Skeletal muscle satellite cell (primary cell): ENCODE results near the gene DNAJB12. TPM values are rescaled to one million over a fixed set of nuclear protein-coding genes. Genes with fewer than 3 reads are reported as not detected.
"Not testable (repeated sequence)": the region's sequence is repeated elsewhere in the genome, so short reads cannot be mapped to it uniquely, and the experiment has no call there.

Source experiments
- H3K27me3 ChIP-seq: 2 replicates; pipeline ENCODE4 v1.7.0; 2013; ENCODE audit warnings: low read length; ENCODE audit not compliant: control insufficient read depth, insufficient read depth
- H3K36me3 ChIP-seq: 2 replicates; pipeline ENCODE4 v1.7.0; 2013; ENCODE audit warnings: mild to moderate bottlenecking, control low read depth, low read length; ENCODE audit not compliant: insufficient read depth
- H3K4me1 ChIP-seq: 2 replicates; pipeline ENCODE4 v1.7.0; 2013; ENCODE audit warnings: low read length; ENCODE audit not compliant: control insufficient read depth, insufficient read depth
- H3K4me2 ChIP-seq: 2 replicates; pipeline ENCODE4 v1.7.0; 2013; ENCODE audit warnings: mild to moderate bottlenecking, low read length
- H3K4me3 ChIP-seq: 2 replicates; pipeline ENCODE4 v1.7.0; 2013; ENCODE audit warnings: low read length
- H3K9ac ChIP-seq: 2 replicates; pipeline ENCODE4 v1.7.0; 2013; ENCODE audit warnings: mild to moderate bottlenecking, low read depth, low read length, moderate library complexity
- H3K9me3 ChIP-seq: replicated peaks from 2 replicates; pipeline ENCODE4 v1.7.0; 2013; ENCODE audit warnings: mild to moderate bottlenecking, control low read depth, low read length
- total RNA-seq: library from RNA; depleted of rRNA; stranded (reverse); fragments of >200 nt; gene quantifications from 2 replicates; pipeline ENCODE4 v1.2.3, GENCODE V29; 2012; rRNA removed

DNAJB12 gene
- total RNA-seq = 24.1 and 25.6 TPM in 2 replicates

DNA sequence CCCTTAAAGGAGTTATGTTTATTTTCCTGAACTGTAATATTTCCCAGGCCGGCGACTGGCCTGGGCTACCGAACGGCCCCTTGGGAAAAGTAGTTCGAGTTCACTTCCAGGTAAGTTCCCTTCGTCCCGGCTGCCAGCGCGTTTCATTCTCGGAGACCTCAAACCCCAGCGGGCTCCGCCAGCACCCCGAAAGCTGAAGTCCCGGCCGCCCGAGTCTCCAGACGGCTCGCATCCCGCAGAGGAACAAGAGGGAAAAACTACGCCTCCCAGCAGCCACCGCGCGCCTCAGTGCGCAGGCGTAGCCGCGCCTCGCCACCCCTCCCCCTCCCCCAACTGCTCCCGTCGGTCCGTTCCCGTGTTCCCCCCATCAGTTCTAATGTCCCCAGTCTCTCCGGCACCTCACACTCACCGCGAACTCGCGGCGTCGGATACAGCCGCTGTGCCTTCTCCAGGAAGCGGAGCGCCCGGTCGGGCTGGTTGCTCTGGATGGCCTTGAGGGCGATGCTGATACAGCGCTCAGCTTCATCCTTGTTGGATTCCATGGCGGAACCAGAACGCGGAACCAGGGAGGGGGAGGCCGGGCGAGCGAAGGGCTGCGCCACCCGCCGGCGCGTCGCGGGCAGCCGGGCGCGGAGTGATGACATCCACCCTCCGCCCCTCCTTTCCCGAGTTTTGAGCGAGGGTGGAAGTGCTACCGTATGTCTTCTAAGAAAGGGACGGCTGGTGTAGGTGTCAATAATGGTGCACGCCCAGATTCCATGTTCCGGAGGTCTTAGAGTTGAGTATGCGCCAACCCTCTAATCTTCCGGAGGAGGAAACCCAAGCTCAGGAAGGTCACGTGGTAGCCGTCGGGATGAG is at the start of gene DNAJB12:
TSS of gene DNAJB12 (minus strand) at position 564 of the 858 bp plus-strand sequence. CDS start at position 542, 22 bp downstream.
- Histone ChIP-seq H3K27me3 (no peaks in the 10 kb centered on the region), H3K9ac (peak within 1 kb of the TSS; percentile 99), H3K9me3 (no peaks in the 10 kb centered on the region), H3K36me3 (peaks cover 11% of the 10 kb centered on the region), H3K4me3 (peak within 1 kb of the TSS; percentile 98), H3K4me2 (peak within 1 kb of the TSS; percentile 83), H3K4me1 (peaks cover 13% of the 10 kb centered on the region)

DNA sequence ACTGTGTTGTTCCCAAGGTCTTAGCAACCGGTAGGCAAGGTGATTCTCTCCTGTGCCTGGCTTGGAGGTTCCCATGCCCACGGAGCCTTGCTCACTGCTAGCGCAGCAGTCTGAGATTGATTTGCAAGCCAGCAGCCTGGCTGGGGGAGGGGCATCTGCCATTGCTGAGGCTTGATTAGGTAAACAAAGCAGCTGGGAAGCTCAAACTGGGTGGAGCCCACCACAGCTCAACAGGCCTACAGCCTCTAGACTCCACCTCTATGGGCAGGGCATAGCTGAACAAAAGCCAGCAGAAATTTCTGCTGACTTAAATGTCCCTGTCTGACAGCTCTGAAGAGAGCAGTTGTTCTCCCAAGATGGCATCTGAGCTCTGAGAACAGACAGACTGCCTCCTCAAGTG is 40.9 kb upstream of the DNAJB12 start:
- H3K9me3 ChIP-seq, H3K4me3 ChIP-seq, H3K4me1 ChIP-seq, H3K27me3 ChIP-seq, H3K9ac ChIP-seq, H3K4me2 ChIP-seq, H3K36me3 ChIP-seq: not testable (repeated sequence)

DNA sequence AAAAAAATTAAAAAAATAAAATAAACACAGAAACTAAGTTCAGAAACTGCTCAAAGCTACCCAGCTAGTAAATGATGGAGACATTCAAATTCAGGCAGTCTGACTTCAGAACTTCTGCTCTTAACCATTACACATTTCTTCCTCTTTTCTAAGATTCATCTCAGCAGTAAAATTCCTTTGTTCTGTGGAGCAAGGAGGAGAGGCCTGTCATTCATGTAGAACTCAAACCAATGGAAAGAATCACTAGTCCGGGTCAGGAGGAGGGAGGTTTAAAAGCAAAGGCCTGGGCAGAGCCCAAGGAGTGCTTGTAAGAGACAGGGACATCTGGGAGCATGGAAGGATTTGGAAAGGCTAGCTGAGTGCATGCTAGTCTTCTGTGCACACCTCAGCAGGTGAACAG is 37.9 kb upstream of the DNAJB12 start:
- H3K4me1 ChIP-seq = no peaks in the 10 kb centered on the region
- H3K27me3 ChIP-seq = no peaks in the 10 kb centered on the region
- no peak overlapping the region for H3K4me2 ChIP-seq
- no peak overlapping the region for H3K4me3 ChIP-seq
- H3K9me3 ChIP-seq = no peaks in the 10 kb centered on the region
- H3K9ac ChIP-seq = no peak overlapping the region
- H3K36me3 ChIP-seq = no peaks in the 10 kb centered on the region

DNA sequence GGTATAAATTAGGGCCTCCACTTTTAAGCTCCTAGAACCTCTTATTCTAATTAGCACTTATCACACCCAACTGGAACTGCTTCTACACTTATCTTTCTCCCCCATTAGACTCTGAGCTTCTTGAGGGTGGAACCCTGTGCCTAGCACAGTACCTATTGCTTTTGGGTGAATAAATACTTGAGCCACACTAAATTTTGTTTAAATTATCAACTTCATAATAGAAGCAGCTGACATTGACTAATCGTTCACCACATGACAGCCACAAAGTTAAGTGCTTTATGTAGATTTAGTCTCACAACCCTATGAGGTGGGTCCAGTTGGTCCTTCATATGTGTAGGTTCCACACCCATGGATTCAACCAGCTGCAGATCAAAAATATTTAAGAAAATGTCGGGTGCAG is 36.0 kb upstream of the DNAJB12 start:
- no peak overlapping the region for H3K4me3 ChIP-seq
- H3K9me3 ChIP-seq = no peaks in the 10 kb centered on the region
- no peaks in the 10 kb centered on the region for H3K36me3 ChIP-seq
- no peaks in the 10 kb centered on the region for H3K27me3 ChIP-seq
- H3K4me2 ChIP-seq = no peak overlapping the region
- no peaks in the 10 kb centered on the region for H3K4me1 ChIP-seq
- no peak overlapping the region for H3K9ac ChIP-seq

DNA sequence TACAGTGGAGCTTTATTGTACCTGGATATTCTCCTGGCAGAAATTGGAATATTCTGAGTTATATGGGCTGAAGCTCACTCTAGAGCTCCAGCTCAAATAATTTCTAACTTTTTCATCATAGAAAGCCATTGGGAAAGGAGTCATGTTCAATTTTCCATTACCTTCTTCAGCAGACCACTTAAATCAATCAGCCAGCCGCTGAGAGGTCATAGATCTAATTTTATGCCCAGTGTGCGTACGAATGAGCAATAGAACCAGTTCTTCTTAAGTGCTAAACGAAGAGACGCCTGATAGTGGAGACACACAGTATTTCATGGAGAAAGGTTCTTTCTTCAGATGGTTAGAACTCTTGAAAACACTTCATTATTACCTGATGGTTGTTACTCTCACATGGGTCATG is 35.0 kb upstream of the DNAJB12 start:
- Histone ChIP-seq H3K4me1 (no peaks in the 10 kb centered on the region), H3K4me3 (no peak overlapping the region), H3K27me3 (no peaks in the 10 kb centered on the region), H3K36me3 (no peaks in the 10 kb centered on the region), H3K9me3 (no peaks in the 10 kb centered on the region), H3K9ac (no peak overlapping the region), H3K4me2 (no peak overlapping the region)

DNA sequence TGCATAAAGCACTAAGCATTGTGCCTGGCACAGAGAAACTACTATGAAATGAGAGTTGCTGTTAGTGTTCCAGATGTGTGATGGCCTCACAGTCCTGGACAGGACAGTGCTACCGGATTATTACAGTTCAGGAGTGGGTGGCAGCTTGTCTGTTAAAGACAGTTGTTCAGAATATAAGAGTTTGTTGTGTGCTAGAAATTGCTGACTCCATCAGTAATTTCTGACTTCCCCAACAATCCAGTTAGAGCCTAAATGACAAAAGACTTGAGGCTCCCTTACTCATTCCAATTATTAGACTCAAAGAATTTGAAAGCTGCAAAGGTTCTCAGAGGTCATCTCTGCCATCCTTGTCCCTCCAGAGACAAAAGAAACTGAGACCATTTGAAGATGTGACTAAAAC is 34.3 kb upstream of the DNAJB12 start:
- no peaks in the 10 kb centered on the region for H3K9me3 ChIP-seq
- H3K4me2 ChIP-seq = no peak overlapping the region
- no peak overlapping the region for H3K9ac ChIP-seq

DNA sequence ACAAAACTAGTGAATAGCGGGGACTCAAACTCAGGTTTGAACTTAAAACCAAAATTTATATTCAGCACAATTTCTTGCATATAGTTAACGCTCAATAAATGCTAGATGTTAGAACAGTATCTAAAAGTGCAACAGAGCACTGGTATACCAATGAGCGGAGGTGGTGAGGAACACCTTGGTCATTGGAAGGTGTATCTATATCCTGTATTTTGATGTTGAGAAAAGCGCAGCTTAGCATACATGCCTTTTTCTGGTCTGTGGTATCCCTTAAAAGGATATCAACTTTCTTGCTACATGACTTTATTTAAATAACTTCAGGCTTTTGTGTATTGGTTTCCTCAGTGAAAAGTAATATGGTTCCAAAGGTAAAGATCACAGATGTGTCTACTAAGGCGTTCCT is 33.3 kb upstream of the DNAJB12 start:
- H3K4me3 ChIP-seq = no peak overlapping the region
- H3K9ac ChIP-seq = no peak overlapping the region
- no peaks in the 10 kb centered on the region for H3K36me3 ChIP-seq

More for the DNA sequence above, 34.3 kb upstream of the DNAJB12 start:
- no peaks in the 10 kb centered on the region for H3K36me3 ChIP-seq
- no peaks in the 10 kb centered on the region for H3K27me3 ChIP-seq
- no peak overlapping the region for H3K4me3 ChIP-seq
- no peaks in the 10 kb centered on the region for H3K4me1 ChIP-seq

DNA sequence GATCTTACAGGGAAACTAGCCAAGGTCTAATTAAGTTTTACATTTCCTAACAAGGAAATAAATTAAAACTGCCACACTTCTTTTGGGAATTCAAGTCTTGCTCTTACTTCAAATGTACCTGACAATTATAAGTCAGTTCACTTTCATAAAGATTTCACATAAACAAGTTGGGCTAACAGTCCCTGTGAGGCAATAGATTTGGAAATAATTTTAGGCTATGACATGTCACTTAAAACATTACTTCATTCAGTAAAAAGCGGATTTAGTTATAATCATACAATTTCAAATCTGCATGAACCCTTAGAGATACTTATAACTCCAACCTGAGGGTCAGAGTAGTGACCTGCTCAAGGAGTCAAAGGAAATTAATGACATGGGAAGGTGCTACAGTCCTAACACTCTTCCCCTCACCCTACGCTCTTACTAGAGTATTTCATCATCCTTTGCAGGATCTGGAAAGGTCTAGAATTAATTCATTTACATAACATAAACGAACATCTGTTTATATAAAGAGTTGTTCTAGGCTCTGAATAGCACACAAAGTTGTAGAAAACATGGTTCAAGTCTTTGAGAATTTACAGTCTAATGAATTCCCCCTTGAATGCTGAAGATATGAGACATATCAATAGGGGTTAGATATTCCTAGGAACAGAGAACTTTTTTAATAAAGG is 32.3 kb upstream of the DNAJB12 start:
- no peak overlapping the region for H3K4me3 ChIP-seq
- no peaks in the 10 kb centered on the region for H3K27me3 ChIP-seq
- no peaks in the 10 kb centered on the region for H3K36me3 ChIP-seq
- no peaks in the 10 kb centered on the region for H3K4me1 ChIP-seq
- H3K4me2 ChIP-seq = no peak overlapping the region
- no peaks in the 10 kb centered on the region for H3K9me3 ChIP-seq
- H3K9ac ChIP-seq = no peak overlapping the region

More for the DNA sequence above, 33.3 kb upstream of the DNAJB12 start:
- Histone ChIP-seq H3K4me1 (no peaks in the 10 kb centered on the region), H3K4me2 (no peak overlapping the region), H3K27me3 (no peaks in the 10 kb centered on the region), H3K9me3 (no peaks in the 10 kb centered on the region)

DNA sequence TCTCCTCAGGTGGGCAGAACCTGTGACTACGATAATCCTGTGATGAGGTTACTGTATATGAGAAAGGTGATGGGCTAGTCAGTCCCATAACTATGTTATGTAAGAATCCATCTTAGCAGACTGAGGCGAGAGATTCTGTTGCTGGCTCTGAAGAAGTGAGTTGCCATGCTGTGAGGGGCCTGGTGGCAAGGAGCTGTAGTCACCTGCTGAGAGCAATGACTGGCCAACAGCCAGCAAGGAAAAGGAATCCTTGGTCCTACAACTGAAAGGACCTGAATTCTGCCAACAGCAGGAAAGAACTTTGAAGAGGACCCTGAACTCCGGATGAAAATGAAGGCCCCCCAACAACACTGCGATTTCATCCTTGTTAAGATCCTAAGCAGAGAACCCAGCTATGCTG is 31.0 kb upstream of the DNAJB12 start:
- H3K9ac ChIP-seq = no peak overlapping the region
- H3K4me2 ChIP-seq = no peak overlapping the region
- H3K4me3 ChIP-seq = no peak overlapping the region
- no peaks in the 10 kb centered on the region for H3K27me3 ChIP-seq
- H3K9me3 ChIP-seq = no peaks in the 10 kb centered on the region
- H3K36me3 ChIP-seq = no peaks in the 10 kb centered on the region
- H3K4me1 ChIP-seq = no peaks in the 10 kb centered on the region

DNA sequence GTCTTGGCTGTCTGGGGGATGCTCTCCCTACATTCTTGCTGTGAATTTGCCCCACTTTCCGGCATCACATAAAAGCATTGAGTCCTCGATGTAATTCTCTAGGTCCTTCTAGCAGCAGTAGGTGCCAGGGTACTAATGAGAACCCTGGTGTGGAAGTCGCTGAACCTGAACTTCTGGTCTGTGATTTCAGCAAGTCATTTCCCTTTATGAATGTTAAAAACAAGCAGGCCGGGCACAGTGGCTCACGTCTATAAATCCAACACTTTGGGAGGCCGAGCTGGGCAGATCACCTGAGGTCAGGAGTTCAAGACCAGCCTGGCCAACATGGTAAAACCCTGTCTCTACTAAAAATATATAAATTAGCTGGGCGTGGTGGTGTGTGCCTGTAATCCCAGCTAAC is 30.3 kb upstream of the DNAJB12 start:
- not testable (repeated sequence) for H3K9ac ChIP-seq, H3K4me1 ChIP-seq, H3K9me3 ChIP-seq

DNA sequence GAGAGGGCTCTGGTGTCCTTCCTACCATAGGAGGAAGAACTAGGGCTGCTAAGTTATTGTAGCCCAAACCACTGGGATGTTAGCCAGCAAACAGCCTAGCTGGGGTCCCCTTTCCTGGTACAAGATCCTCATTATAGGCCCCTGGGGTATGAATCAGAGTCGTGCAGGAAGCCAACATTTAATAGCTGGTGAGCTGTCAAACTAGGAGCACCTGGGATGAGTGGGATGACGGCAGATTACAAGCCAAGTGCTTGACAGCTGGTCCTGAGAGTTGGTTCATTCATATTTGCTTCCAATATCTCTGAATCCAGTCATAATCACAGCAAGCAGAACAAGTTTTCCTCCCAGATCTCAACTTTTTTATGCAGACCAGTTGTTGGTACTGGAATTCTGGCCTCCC is 25.1 kb upstream of the DNAJB12 start:
- Histone ChIP-seq H3K4me1 (peaks cover 5% of the 10 kb centered on the region), H3K36me3 (no peaks in the 10 kb centered on the region), H3K9me3 (no peaks in the 10 kb centered on the region), H3K9ac (no peak overlapping the region), H3K4me2 (no peak overlapping the region), H3K27me3 (no peaks in the 10 kb centered on the region), H3K4me3 (no peak overlapping the region)

More for the DNA sequence above, 30.3 kb upstream of the DNAJB12 start:
- not testable (repeated sequence) for H3K36me3 ChIP-seq, H3K4me3 ChIP-seq, H3K27me3 ChIP-seq, H3K4me2 ChIP-seq
